Activated naive CD8-positive, alpha-beta T cell treated with anti-CD3 and anti-CD28 coated beads, Interleukin-2, amount 10 ng/mL, durations not matched to agents 7 days and 5 days (primary cell): ENCODE measurements around the gene AKR1C4. TPM values are rescaled to one million over a fixed set of nuclear protein-coding genes. Genes with fewer than 3 reads are reported as not detected.
"Not testable (repeated sequence)": the region's sequence is repeated elsewhere in the genome, so short reads cannot be mapped to it uniquely, and the experiment has no call there.

Experiments used
- ATAC-seq: fragments of 150-1000 bp; cut with Tn5 transposase; one replicate; pipeline ENCODE4 v1.10.0; 2021; ENCODE audit warnings: low read depth, moderate library complexity
- POLR2A ChIA-PET: fragments of 350-600 bp; sonication (Branson Sonifier 250); formaldehyde crosslinking; loops from one replicate; lab custom pipeline; 2021; ENCODE audit warnings: antibody characterized with exemption; lab: Charles Lee
- DNase-seq: peaks from one replicate; pipeline ENCODE4 v3.0.0; 2021
- H3K27ac Mint-ChIP-seq: one replicate; pipeline ENCODE4 v1.8.0; 2022; ENCODE audit warnings: mild to moderate bottlenecking, mixed read lengths
- H3K27me3 Mint-ChIP-seq: one replicate; pipeline ENCODE4 v1.8.0; 2022; ENCODE audit warnings: mild to moderate bottlenecking, moderate library complexity, mixed read lengths
- H3K36me3 Mint-ChIP-seq: one replicate; pipeline ENCODE4 v1.8.0; 2021; ENCODE audit warnings: mild to moderate bottlenecking, mixed read lengths
- H3K4me1 Mint-ChIP-seq: one replicate; pipeline ENCODE4 v1.8.0; 2021; ENCODE audit warnings: mixed read lengths
- H3K4me3 Mint-ChIP-seq: one replicate; pipeline ENCODE4 v1.8.0; 2022; ENCODE audit warnings: mild to moderate bottlenecking, moderate library complexity, mixed read lengths
- H3K9me3 Mint-ChIP-seq: one replicate; pipeline ENCODE4 v1.8.0; 2021; ENCODE audit warnings: mixed read lengths
- total RNA-seq, 2 experiments: library from RNA; stranded (reverse); gene quantifications; one replicate each; pipeline ENCODE4 v1.2.3, GENCODE V29; 2021

Gene AKR1C4
- total RNA-seq, 2 experiments from 2014 or later: not detected

DNA sequence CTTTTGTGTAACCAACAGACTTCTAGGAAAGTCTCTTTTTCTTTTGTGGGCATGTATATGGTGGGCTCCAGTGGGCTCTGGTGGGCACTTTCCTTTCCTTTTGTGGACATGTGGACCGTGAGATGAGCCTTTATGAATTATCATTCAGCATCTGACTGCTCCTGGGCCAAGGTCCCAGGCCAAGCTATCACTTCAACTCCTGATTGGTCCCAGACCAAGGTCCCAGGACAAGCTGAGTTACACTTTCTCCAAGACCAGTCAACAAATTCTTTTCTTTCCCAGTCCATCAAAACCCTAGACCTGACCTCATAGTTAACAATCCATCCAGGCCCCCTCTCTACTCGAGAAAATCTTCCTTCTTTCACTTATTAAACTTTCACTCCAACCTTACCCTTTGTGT, 12.7 kb upstream of the AKR1C4 start:
- Mint-ChIP-seq H3K36me3 (peaks cover 1% of the 10 kb centered on the region), H3K4me3 (no peak overlapping the region), H3K4me1 (no peaks in the 10 kb centered on the region), H3K27ac (no peak overlapping the region), H3K9me3 (peaks cover 2% of the 10 kb centered on the region), H3K27me3 (peaks cover 3% of the 10 kb centered on the region)
- POLR2A ChIA-PET: no interaction called here
- ATAC-seq (no peak), DNase-seq (no peak)

GRCh38 chr10:5184987-5185775, 11.5 kb upstream of the AKR1C4 start, which contains the start of gene AKR1C8:
TSS of gene AKR1C8 (minus strand) at chr10:5185150. CDS start at chr10:5185104, 46 bp downstream.
- no peaks in the 10 kb centered on the region for H3K9me3 Mint-ChIP-seq

GRCh38 chr10:5187867-5188266, 8.8 kb upstream of the AKR1C4 start:
- H3K27ac Mint-ChIP-seq: no peak overlapping the region
- DNase-seq (no peak), ATAC-seq (no peak)
- H3K9me3 Mint-ChIP-seq: peaks cover 1% of the 10 kb centered on the region
- no peak overlapping the region for H3K4me3 Mint-ChIP-seq
- POLR2A ChIA-PET: no interaction called here
- no peaks in the 10 kb centered on the region for H3K36me3 Mint-ChIP-seq
- no peaks in the 10 kb centered on the region for H3K4me1 Mint-ChIP-seq
- peaks cover 11% of the 10 kb centered on the region for H3K27me3 Mint-ChIP-seq

More at GRCh38 chr10:5184987-5185775, 11.5 kb upstream of the AKR1C4 start, which contains the start of gene AKR1C8:
- ATAC-seq (no peak), DNase-seq (no peak)
- Mint-ChIP-seq H3K27me3 (peaks cover 3% of the 10 kb centered on the region), H3K27ac (no peak within 1 kb of the TSS), H3K4me1 (no peaks in the 10 kb centered on the region), H3K4me3 (no peak within 1 kb of the TSS), H3K36me3 (no peaks in the 10 kb centered on the region)
- POLR2A ChIA-PET: no interaction called here

- no peak overlapping the region for H3K4me3 Mint-ChIP-seq
- DNase-seq (no peak), ATAC-seq (no peak)
- POLR2A ChIA-PET: no interaction called here
- H3K9me3 Mint-ChIP-seq: peaks cover 1% of the 10 kb centered on the region
- no peak overlapping the region for H3K27ac Mint-ChIP-seq
- H3K4me1 Mint-ChIP-seq: no peaks in the 10 kb centered on the region
- H3K27me3 Mint-ChIP-seq: peaks cover 11% of the 10 kb centered on the region
- H3K36me3 Mint-ChIP-seq: no peaks in the 10 kb centered on the region
These were observed 8.3 kb upstream of the AKR1C4 start for GRCh38 chr10:5188358-5188757.

GRCh38 chr10:5194431-5194830, 2.2 kb upstream of the AKR1C4 start:
- POLR2A ChIA-PET: no interaction called here
- DNase-seq (no peak), ATAC-seq (no peak)
- H3K9me3 Mint-ChIP-seq: peaks cover 3% of the 10 kb centered on the region
- H3K27me3 Mint-ChIP-seq: peaks cover 15% of the 10 kb centered on the region
- no peaks in the 10 kb centered on the region for H3K36me3 Mint-ChIP-seq
- H3K27ac Mint-ChIP-seq: no peak overlapping the region
- H3K4me3 Mint-ChIP-seq: no peak overlapping the region
- no peaks in the 10 kb centered on the region for H3K4me1 Mint-ChIP-seq

- DNase-seq (no peak), ATAC-seq (no peak)
- no peak overlapping the region for H3K27ac Mint-ChIP-seq
- POLR2A ChIA-PET: no interaction called here
- no peak overlapping the region for H3K4me3 Mint-ChIP-seq
- H3K9me3 Mint-ChIP-seq: peaks cover 3% of the 10 kb centered on the region
- H3K36me3 Mint-ChIP-seq: no peaks in the 10 kb centered on the region
- H3K27me3 Mint-ChIP-seq: peaks cover 15% of the 10 kb centered on the region
- H3K4me1 Mint-ChIP-seq: no peaks in the 10 kb centered on the region
These were observed 786 bp upstream of the AKR1C4 start for GRCh38 chr10:5195727-5196374.

- POLR2A ChIA-PET: no interaction called here
- peaks cover 5% of the 10 kb centered on the region for H3K9me3 Mint-ChIP-seq
- no peak overlapping the region for H3K27ac Mint-ChIP-seq
These were observed 1.7 kb downstream of the AKR1C4 start for GRCh38 chr10:5198386-5198785.

DNA sequence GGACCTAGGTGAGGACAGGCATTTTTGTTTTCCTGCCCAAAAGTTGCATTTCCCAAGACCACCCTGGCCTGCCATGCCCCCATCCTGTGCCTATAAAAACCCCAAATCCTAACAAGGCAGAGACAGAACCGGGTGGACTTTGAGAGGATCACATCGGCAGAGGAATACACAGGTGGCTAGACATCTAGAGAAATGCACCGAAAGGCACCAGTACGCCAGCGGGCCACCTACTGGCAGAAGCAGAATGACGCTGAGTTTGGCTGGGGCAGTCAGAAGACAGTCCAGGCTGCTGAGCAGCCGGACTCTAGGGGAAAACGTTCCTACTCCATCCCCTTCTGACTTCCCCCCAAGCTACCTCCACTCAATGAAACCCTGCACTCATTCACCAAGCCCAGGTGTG, 2.8 kb downstream of the AKR1C4 start:
- no peaks in the 10 kb centered on the region for H3K36me3 Mint-ChIP-seq
- H3K4me3 Mint-ChIP-seq: no peak overlapping the region
- no peak overlapping the region for H3K27ac Mint-ChIP-seq
- POLR2A ChIA-PET: no interaction called here
- H3K27me3 Mint-ChIP-seq: peaks cover 17% of the 10 kb centered on the region
- no peak for DNase-seq
- no peak for ATAC-seq
- H3K9me3 Mint-ChIP-seq: peaks cover 9% of the 10 kb centered on the region
- H3K4me1 Mint-ChIP-seq: no peaks in the 10 kb centered on the region

More at GRCh38 chr10:5198386-5198785, 1.7 kb downstream of the AKR1C4 start:
- H3K27me3 Mint-ChIP-seq: peaks cover 16% of the 10 kb centered on the region
- no peak for ATAC-seq
- DNase-seq: no peak
- no peaks in the 10 kb centered on the region for H3K4me1 Mint-ChIP-seq
- no peak overlapping the region for H3K4me3 Mint-ChIP-seq
- H3K36me3 Mint-ChIP-seq: no peaks in the 10 kb centered on the region

- no peak overlapping the region for H3K4me3 Mint-ChIP-seq
- peaks cover 11% of the 10 kb centered on the region for H3K9me3 Mint-ChIP-seq
These were observed 10.2 kb downstream of the AKR1C4 start for GRCh38 chr10:5206799-5207198.

GRCh38 chr10:5209776-5210175, 13.1 kb downstream of the AKR1C4 start:
- H3K4me1 Mint-ChIP-seq, H3K9me3 Mint-ChIP-seq, ATAC-seq, POLR2A ChIA-PET, H3K27ac Mint-ChIP-seq, H3K4me3 Mint-ChIP-seq, H3K27me3 Mint-ChIP-seq, H3K36me3 Mint-ChIP-seq, DNase-seq: not testable (repeated sequence)

More at GRCh38 chr10:5206799-5207198, 10.2 kb downstream of the AKR1C4 start:
- DNase-seq: no peak
- H3K4me1 Mint-ChIP-seq: peaks cover 5% of the 10 kb centered on the region
- no peaks in the 10 kb centered on the region for H3K36me3 Mint-ChIP-seq
- POLR2A ChIA-PET: no interaction called here
- no peak for ATAC-seq
- peaks cover 10% of the 10 kb centered on the region for H3K27me3 Mint-ChIP-seq
- H3K27ac Mint-ChIP-seq: no peak overlapping the region

DNA sequence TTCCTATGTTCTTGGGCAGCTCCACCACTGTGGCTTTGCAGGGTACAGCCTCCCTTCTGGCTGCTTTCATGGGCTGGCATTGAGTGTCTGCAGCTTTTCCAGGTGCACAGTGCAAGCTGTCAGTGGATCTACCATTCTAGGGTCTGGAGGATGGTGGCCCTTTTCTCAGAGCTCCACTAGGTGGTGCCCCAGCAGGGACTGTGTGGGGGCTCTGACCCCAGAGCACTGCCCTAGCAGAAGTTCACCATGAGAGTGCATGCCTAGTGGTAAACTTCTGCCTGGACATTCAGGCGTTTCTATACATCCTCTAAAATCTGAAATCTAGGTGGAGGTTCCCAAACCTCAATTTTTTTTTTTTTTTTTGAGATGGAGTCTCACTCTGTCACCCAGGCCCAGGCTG, 13.6 kb downstream of the AKR1C4 start:
- H3K4me3 Mint-ChIP-seq, H3K4me1 Mint-ChIP-seq, POLR2A ChIA-PET, DNase-seq, H3K9me3 Mint-ChIP-seq, H3K36me3 Mint-ChIP-seq, H3K27me3 Mint-ChIP-seq, ATAC-seq, H3K27ac Mint-ChIP-seq: not testable (repeated sequence)

- peaks cover 4% of the 10 kb centered on the region for H3K27me3 Mint-ChIP-seq
- DNase-seq (no peak), ATAC-seq (no peak)
- H3K9me3 Mint-ChIP-seq: peaks cover 4% of the 10 kb centered on the region
- H3K27ac Mint-ChIP-seq: no peak overlapping the region
- POLR2A ChIA-PET: no interaction called here
- no peaks in the 10 kb centered on the region for H3K4me1 Mint-ChIP-seq
- no peak overlapping the region for H3K4me3 Mint-ChIP-seq
- H3K36me3 Mint-ChIP-seq: no peaks in the 10 kb centered on the region
These were observed 15.3 kb downstream of the AKR1C4 start for GRCh38 chr10:5211696-5212536.

DNA sequence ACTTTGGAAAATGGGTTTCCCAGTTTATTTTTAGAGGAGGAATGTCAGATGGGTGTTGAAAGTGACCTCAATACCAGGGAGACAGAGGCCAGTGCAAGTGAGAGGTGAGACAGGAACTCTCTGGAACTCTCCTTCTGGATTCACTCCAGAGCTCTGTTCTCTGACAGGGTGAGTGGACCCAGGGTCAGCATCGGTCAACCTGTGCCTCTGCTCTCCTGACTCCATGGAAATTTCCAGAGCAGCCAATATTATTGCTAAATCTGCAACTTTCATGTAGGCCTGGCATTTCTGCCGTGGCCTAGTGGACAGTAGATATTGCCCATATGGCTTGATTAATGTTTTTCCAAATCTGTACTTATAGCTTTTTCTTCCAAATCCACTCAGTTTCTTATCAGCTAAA, 20.2 kb downstream of the AKR1C4 start:
- H3K27ac Mint-ChIP-seq: no peak overlapping the region

More for the DNA sequence above, 20.2 kb downstream of the AKR1C4 start:
- H3K27me3 Mint-ChIP-seq: peaks cover 6% of the 10 kb centered on the region
- peaks cover 1% of the 10 kb centered on the region for H3K36me3 Mint-ChIP-seq
- ATAC-seq (no peak), DNase-seq (no peak)
- H3K4me1 Mint-ChIP-seq: no peaks in the 10 kb centered on the region
- H3K9me3 Mint-ChIP-seq: peaks cover 2% of the 10 kb centered on the region
- no peak overlapping the region for H3K4me3 Mint-ChIP-seq
- POLR2A ChIA-PET: no interaction called here
